G401 (cell line): ENCODE data around the gene CSE1L. TPM values are rescaled to one million over a fixed set of nuclear protein-coding genes. Genes with fewer than 3 reads are reported as not detected.
A peak's percentile ranks its signal among the peaks of the same experiment; 100 is the strongest.
"Not testable (repeated sequence)": the region's sequence is repeated elsewhere in the genome, so short reads cannot be mapped to it uniquely, and the experiment has no call there.

ENCODE experiments used
- DNase-seq: peaks from one replicate; pipeline ENCODE4 v3.0.0-alpha.2; 2015; ENCODE audit warnings: low spot score
- in situ Hi-C: cut with HindIII; loops from 2 replicates; pipeline ENCODE4 v1.10.0; 2016; ENCODE audit warnings: low sequenced_read_pairs, mixed read lengths
- total RNA-seq: library from RNA; depleted of rRNA; stranded (reverse); fragments of >200 nt; shearing (Covaris generic); gene quantifications from 2 replicates; pipeline ENCODE4 v1.2.3, GENCODE V29; 2014; rRNA removed

The CSE1L gene
- total RNA-seq, 1 experiment from 2014 or later: 238 TPM

GRCh38 chr20:49112596-49113274 lies 66.6 kb downstream of the CSE1L start:
- in situ Hi-C loops: no loop called here
- no peak for DNase-seq

- in situ Hi-C loops: no loop called here
- no peak for DNase-seq
Measured at GRCh38 chr20:49115564-49115963, 69.5 kb downstream of the CSE1L start.

GRCh38 chr20:49118307-49118706 lies 72.2 kb downstream of the CSE1L start:
- in situ Hi-C loops: no loop called here

GRCh38 chr20:49119988-49120387 lies 73.9 kb downstream of the CSE1L start:
- in situ Hi-C loops: no loop called here
- DNase-seq: no peak

More at GRCh38 chr20:49118307-49118706, 72.2 kb downstream of the CSE1L start:
- no peak for DNase-seq

GRCh38 chr20:49122920-49123319 lies 76.8 kb downstream of the CSE1L start:
- in situ Hi-C loops: no loop called here
- no peak for DNase-seq

- in situ Hi-C loops: no loop called here
- no peak for DNase-seq
Measured at GRCh38 chr20:49123982-49124381, 77.9 kb downstream of the CSE1L start.

GRCh38 chr20:49132995-49133478 lies 86.9 kb downstream of the CSE1L start:
- in situ Hi-C loops: loop anchor here (10.0 kb wide), 1 partner anchor 52 kb away; the partner anchor contains the start of gene STAU1
- peak; percentile 85 for DNase-seq

GRCh38 chr20:49133571-49133970 lies 87.5 kb downstream of the CSE1L start:
- DNase-seq: no peak
- in situ Hi-C loops: loop anchor here (10.0 kb wide), 1 partner anchor 51 kb away; the partner anchor contains the start of gene STAU1

- in situ Hi-C loops: loop anchor here (10.0 kb wide), 1 partner anchor 50 kb away; the partner anchor contains the start of gene STAU1
- not testable (repeated sequence) for DNase-seq
Measured at GRCh38 chr20:49134797-49135196, 88.7 kb downstream of the CSE1L start.

GRCh38 chr20:49136817-49137571 lies 90.9 kb downstream of the CSE1L start:
- DNase-seq: no peak
- in situ Hi-C loops: loop anchor here (10.0 kb wide), 1 partner anchor 48 kb away; the partner anchor contains the start of gene STAU1

- in situ Hi-C loops: loop anchor here (10.0 kb wide), 1 partner anchor 46 kb away; the partner anchor contains the start of gene STAU1
- DNase-seq: no peak
Measured at GRCh38 chr20:49138431-49138830, 92.3 kb downstream of the CSE1L start.

GRCh38 chr20:49140411-49140810 lies 94.3 kb downstream of the CSE1L start:
- in situ Hi-C loops: no loop called here
- DNase-seq: no peak

- in situ Hi-C loops: no loop called here
- DNase-seq: no peak
Measured at GRCh38 chr20:49140834-49141233, 94.7 kb downstream of the CSE1L start.

Other genes starting within 250 kb of the CSE1L start
- 6.1 and 8.9 TPM in 2 replicates for gene PREX1, start 218.3 kb upstream of the CSE1L start, total RNA-seq
- 16.9 and 23.7 TPM in 2 replicates for gene ARFGEF2, start 124.6 kb upstream of the CSE1L start, total RNA-seq
- gene STAU1, start 142.0 kb downstream of the CSE1L start, total RNA-seq: 46.2 and 57.7 TPM in 2 replicates
- 43.4 and 57.7 TPM in 2 replicates for gene DDX27, start 173.1 kb downstream of the CSE1L start, total RNA-seq
- gene ZNFX1, start 231.7 kb downstream of the CSE1L start, total RNA-seq: 8.6 and 12.3 TPM in 2 replicates